ENCODE measurements around the gene CASTOR1.
A peak's percentile ranks its signal among the peaks of the same experiment; 100 is the strongest.

CASTOR1 gene

DNA sequence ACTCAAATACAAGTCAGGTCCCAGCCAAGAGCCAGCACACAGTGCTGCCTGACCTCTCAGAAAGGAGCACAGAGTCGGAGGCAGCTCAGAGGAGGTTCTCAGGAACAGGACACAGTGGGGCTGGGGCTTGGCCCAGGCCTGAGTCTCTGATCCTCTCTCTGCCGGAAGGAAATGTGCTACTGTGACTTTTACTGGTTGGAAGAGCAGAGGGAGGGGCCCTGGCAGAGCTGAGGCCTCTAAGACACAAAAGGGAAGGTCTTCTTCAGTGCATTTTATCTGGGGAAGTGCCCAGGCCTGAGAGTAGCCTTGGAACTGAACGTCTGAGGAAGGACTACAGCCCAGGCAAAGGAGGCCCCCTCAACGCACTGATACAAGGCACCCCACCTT lies 16.2 kb upstream of the CASTOR1 start:
- TF ChIP-seq CTCF (conservative IDR thresholded peaks at IDR 0.05) (no peak), ZFX (IDR thresholded peaks at IDR 0.05) (no peak)
- H3K27ac ChIP-seq, result peak overlapping the region; percentile 67

GRCh38 chr22:30304495-30305244 lies 15.4 kb upstream of the CASTOR1 start:
- TF ChIP-seq CTCF (conservative IDR thresholded peaks at IDR 0.05), result no peak
- TF ChIP-seq ZFX (IDR thresholded peaks at IDR 0.05), result no peak
- H3K27ac ChIP-seq, result peak overlapping the region; percentile 67

DNA sequence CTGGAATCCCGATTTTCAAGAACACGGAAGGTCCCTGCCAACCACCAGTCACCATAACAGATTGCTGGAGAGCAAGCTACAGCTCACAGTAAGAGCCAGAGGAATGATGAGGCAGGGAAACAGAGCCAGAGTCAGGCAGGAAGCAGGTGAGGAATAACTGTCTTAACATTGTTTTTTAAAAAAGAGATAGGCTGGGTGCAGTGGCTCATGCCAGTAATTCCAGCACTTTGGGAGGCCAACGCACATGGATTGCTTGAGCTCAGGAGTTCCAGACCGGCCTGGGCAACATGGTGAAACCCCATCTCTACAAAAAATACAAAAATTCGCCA lies 13.5 kb upstream of the CASTOR1 start:
- TF ChIP-seq ZFX (IDR thresholded peaks at IDR 0.05), result no peak
- no peak for TF ChIP-seq CTCF (conservative IDR thresholded peaks at IDR 0.05)
- H3K27ac ChIP-seq, result peak overlapping the region; percentile 67

GRCh38 chr22:30301995-30302809 lies 12.9 kb upstream of the CASTOR1 start:
- H3K27ac ChIP-seq, result peak overlapping the region; percentile 67
- TF ChIP-seq ZFX (IDR thresholded peaks at IDR 0.05), result no peak
- no peak for TF ChIP-seq CTCF (conservative IDR thresholded peaks at IDR 0.05)

DNA sequence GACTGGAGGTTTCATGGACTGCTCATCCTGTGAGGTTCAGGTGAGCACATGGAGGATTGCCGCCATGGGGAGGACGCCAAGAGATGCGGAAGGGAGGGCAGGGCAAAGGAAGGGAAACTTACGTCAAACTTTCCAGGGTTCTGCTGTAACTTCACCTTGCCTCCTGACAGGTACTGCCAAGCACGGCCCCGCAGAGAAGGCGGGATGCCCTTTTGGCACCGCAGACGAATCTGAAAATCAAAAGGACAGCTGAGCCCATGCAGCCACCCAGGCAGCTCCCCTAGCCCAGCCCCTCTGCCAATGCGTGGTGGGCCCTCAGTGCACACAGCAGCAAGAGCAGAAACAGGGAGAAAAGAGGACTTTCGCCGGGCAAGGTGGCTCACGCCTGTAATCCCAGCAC lies 10.0 kb upstream of the CASTOR1 start:
- TF ChIP-seq CTCF (conservative IDR thresholded peaks at IDR 0.05) (no peak), ZFX (IDR thresholded peaks at IDR 0.05) (no peak)
- H3K27ac ChIP-seq, result peak overlapping the region; percentile 85

GRCh38 chr22:30297991-30298701 lies 8.8 kb upstream of the CASTOR1 start:
- TF ChIP-seq CTCF (conservative IDR thresholded peaks at IDR 0.05) (no peak; the same call in 1 of the 2 replicates), ZFX (IDR thresholded peaks at IDR 0.05) (no peak)

More at GRCh38 chr22:30297991-30298701, 8.8 kb upstream of the CASTOR1 start:
- H3K27ac ChIP-seq, result peak overlapping the region; percentile 85
